IMR-90 (cell line): ENCODE data around the gene MOCOS.

Experiments used
- BHLHE40 ChIP-seq: fragments of 150-350 bp; IDR thresholded peaks from 2 replicates; pipeline ENCODE4 v1.6.1; 2016; ENCODE audit warnings: mild to moderate bottlenecking, low read depth, low read length
- CEBPB ChIP-seq: IDR thresholded peaks from 2 replicates; pipeline ENCODE4 v1.6.1; 2012; ENCODE audit warnings: low read depth, low read length, improper control_type of control experiment
- CTCF ChIP-seq: conservative IDR thresholded peaks from 2 replicates; pipeline ENCODE4 v1.5.1; 2012; ENCODE audit warnings: mild to moderate bottlenecking, low read depth, low read length, improper control_type of control experiment
- ELK1 ChIP-seq: fragments of 150-350 bp; IDR thresholded peaks from 2 replicates; pipeline ENCODE4 v1.6.1; 2016; ENCODE audit warnings: low read depth, mild to moderate bottlenecking, low read length, moderate library complexity, borderline replicate concordance
- FOS ChIP-seq: fragments of 150-350 bp; IDR thresholded peaks from 2 replicates; pipeline ENCODE4 v1.6.1; 2016; ENCODE audit warnings: low read depth, low read length
- MAZ ChIP-seq: IDR thresholded peaks from 2 replicates; pipeline ENCODE4 v1.6.1; 2012; ENCODE audit warnings: low read depth, mild to moderate bottlenecking, low read length, improper control_type of control experiment, moderate library complexity, borderline replicate concordance
- MXI1 ChIP-seq: IDR thresholded peaks from 2 replicates; pipeline ENCODE4 v1.6.1; 2012; ENCODE audit warnings: low read depth, mild to moderate bottlenecking, low read length, moderate library complexity, borderline replicate concordance
- NFE2L2 ChIP-seq: fragments of 150-350 bp; IDR thresholded peaks from 2 replicates; pipeline ENCODE4 v1.6.1; 2016; ENCODE audit warnings: low read depth, mild to moderate bottlenecking, low read length
- POLR2A ChIP-seq: IDR thresholded peaks from 2 replicates; pipeline ENCODE4 v1.6.1; 2012; ENCODE audit warnings: mild to moderate bottlenecking, low read depth, low read length
- RAD21 ChIP-seq: IDR thresholded peaks from 2 replicates; pipeline ENCODE4 v1.6.1; 2012; ENCODE audit warnings: low read length, improper control_type of control experiment
- RCOR1 ChIP-seq: IDR thresholded peaks from 2 replicates; pipeline ENCODE4 v1.6.1; 2012; ENCODE audit warnings: mild to moderate bottlenecking, low read length, improper control_type of control experiment; ENCODE audit not compliant: insufficient replicate concordance
- RFX5 ChIP-seq: IDR thresholded peaks from 2 replicates; pipeline ENCODE4 v1.8.0; 2012; ENCODE audit warnings: low read depth, mild to moderate bottlenecking, low read length, moderate library complexity
- SMC3 ChIP-seq: fragments of 150-350 bp; IDR thresholded peaks from 2 replicates; pipeline ENCODE4 v1.6.1; 2016; ENCODE audit warnings: low read depth, mild to moderate bottlenecking, antibody characterized with exemption, low read length, moderate library complexity
- USF2 ChIP-seq: fragments of 150-350 bp; IDR thresholded peaks from 2 replicates; pipeline ENCODE4 v1.6.1; 2017; ENCODE audit warnings: mild to moderate bottlenecking, antibody characterized with exemption, low read length, low read depth

- TF ChIP-seq POLR2A (no peak), FOS (no peak), CTCF (no peak), USF2 (no peak), RAD21 (no peak), MXI1 (no peak), BHLHE40 (no peak), ELK1 (no peak), SMC3 (no peak), RCOR1 (no peak), RFX5 (no peak), MAZ (no peak), NFE2L2 (no peak), CEBPB (no peak)
Measured at GRCh38 chr18:36255072-36255698, 67.9 kb downstream of the MOCOS start.
